KBM-7 (cell line): Measurements from ENCODE around the gene PSPH.
A peak's percentile ranks its signal among the peaks of the same experiment; 100 is the strongest.
"Not testable (repeated sequence)": the region's sequence is repeated elsewhere in the genome, so short reads cannot be mapped to it uniquely, and the experiment has no call there.

Experiments used
- DNase-seq: peaks from one replicate; pipeline ENCODE4 v3.0.0-alpha.2; 2015
- in situ Hi-C: fragments of 300-500 bp; cut with MboI; formaldehyde crosslinking; loops from 2 replicates; pipeline ENCODE4 v1.14.3; 2020; ENCODE audit warnings: low sequenced_read_pairs, low pct_unique_long_range_greater_than_20kb, mixed read lengths

PSPH gene

GRCh38 chr7:56063882-56064625 is 12.8 kb upstream of the PSPH start, which contains the start of gene SUMF2:
Gene SUMF2, plus strand, starts transcription at chr7:56064286. Its CDS starts 26 bp downstream, at chr7:56064312.
- peak; percentile 90 for DNase-seq
- in situ Hi-C loops, result no loop called here

DNA sequence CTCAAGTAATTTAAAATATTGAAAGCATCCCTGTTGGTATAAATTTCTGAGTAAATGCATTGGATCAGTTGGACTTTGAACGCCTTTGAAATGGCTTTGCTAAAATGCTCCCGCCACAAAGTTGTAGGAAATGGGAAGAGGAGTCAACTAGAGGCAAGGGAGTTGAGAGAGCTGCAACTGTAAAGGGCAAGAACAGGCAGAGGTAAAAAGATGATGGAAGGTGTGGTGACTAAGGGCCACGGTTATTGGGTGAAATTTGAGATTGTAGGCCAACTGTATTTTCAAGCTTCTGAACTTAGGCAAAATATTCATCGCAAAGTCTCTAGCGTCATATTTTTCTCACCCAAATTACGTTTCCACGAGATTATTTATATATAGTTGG is 12.2 kb upstream of the PSPH start:
- in situ Hi-C loops, result no loop called here
- DNase-seq, result no peak

GRCh38 chr7:56062382-56062781 is 11.1 kb upstream of the PSPH start:
- in situ Hi-C loops, result no loop called here
- DNase-seq, result no peak

GRCh38 chr7:56053993-56054392 is 2.7 kb upstream of the PSPH start:
- in situ Hi-C loops, result no loop called here
- no peak for DNase-seq

- no peak for DNase-seq
- in situ Hi-C loops, result no loop called here
Measured at GRCh38 chr7:56053379-56053778, 2.1 kb upstream of the PSPH start.

DNA sequence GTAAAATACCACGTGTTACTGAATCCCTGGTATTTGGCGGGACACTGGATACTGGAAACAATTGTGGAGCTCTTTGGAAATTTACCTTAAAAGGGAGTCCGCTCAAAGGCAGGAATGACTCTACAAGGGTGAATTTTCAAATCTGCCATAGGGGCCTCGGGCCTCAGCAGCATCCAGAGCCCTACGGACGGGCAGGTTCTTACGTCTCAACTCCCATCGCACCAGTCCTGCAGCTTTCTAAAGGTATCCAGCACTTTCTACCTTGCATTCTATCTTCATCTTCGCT is 248 bp downstream of the PSPH start:
- in situ Hi-C loops, result no loop called here
- DNase-seq, result no peak

- in situ Hi-C loops, DNase-seq: not testable (repeated sequence)
Measured at GRCh38 chr7:56048763-56049162, 2.5 kb downstream of the PSPH start.

- no peak for DNase-seq
- in situ Hi-C loops, result no loop called here
Measured at GRCh38 chr7:56048245-56048644, 3.0 kb downstream of the PSPH start.

GRCh38 chr7:56047446-56048116 is 3.7 kb downstream of the PSPH start:
- DNase-seq, in situ Hi-C loops: not testable (repeated sequence)

- no peak for DNase-seq
Measured at GRCh38 chr7:56046721-56047445, 4.4 kb downstream of the PSPH start.

GRCh38 chr7:56045758-56046157 is 5.5 kb downstream of the PSPH start:
- in situ Hi-C loops, DNase-seq: not testable (repeated sequence)

More at GRCh38 chr7:56046721-56047445, 4.4 kb downstream of the PSPH start:
- in situ Hi-C loops, result no loop called here

GRCh38 chr7:56040730-56041129 is 10.5 kb downstream of the PSPH start:
- in situ Hi-C loops, result no loop called here

GRCh38 chr7:56033671-56034432 is 17.4 kb downstream of the PSPH start:
- in situ Hi-C loops, result no loop called here
- peak; percentile 95 for DNase-seq

More at GRCh38 chr7:56040730-56041129, 10.5 kb downstream of the PSPH start:
- DNase-seq, result no peak

GRCh38 chr7:56032578-56032977 is 18.7 kb downstream of the PSPH start:
- in situ Hi-C loops, result not testable (repeated sequence)

GRCh38 chr7:56031556-56031955 is 19.7 kb downstream of the PSPH start:
- in situ Hi-C loops, DNase-seq: not testable (repeated sequence)

More at GRCh38 chr7:56032578-56032977, 18.7 kb downstream of the PSPH start:
- not testable (repeated sequence) for DNase-seq

GRCh38 chr7:56030340-56030739 is 20.9 kb downstream of the PSPH start:
- in situ Hi-C loops, result no loop called here
- DNase-seq, result no peak

- no peak for DNase-seq
- in situ Hi-C loops, result no loop called here
Measured at GRCh38 chr7:56028942-56029630, 22.2 kb downstream of the PSPH start.

GRCh38 chr7:56026538-56026937 is 24.7 kb downstream of the PSPH start:
- in situ Hi-C loops, result no loop called here
- DNase-seq, result no peak

- in situ Hi-C loops, result no loop called here
- no peak for DNase-seq
Measured at GRCh38 chr7:56023500-56023899, 27.7 kb downstream of the PSPH start.
